Osteoblast (primary cell): ENCODE measurements around the gene PPP2R5A. TPM values are rescaled to one million over a fixed set of nuclear protein-coding genes. Genes with fewer than 3 reads are reported as not detected.

ENCODE experiments used
- DNase-seq: peaks from one replicate; pipeline ENCODE4 v3.0.0; 2011; ENCODE audit warnings: low spot score, mixed read lengths; ENCODE audit not compliant: insufficient read length; ENCODE audit errors: missing footprints
- H2AFZ ChIP-seq: 2 replicates; pipeline ENCODE4 v1.6.0; 2011; ENCODE audit warnings: mild to moderate bottlenecking, low read length
- H3K27ac ChIP-seq: 2 replicates; pipeline ENCODE4 v1.5.1; 2011; ENCODE audit warnings: mild to moderate bottlenecking, low read depth, low read length, moderate library complexity
- H3K27me3 ChIP-seq: 2 replicates; pipeline ENCODE4 v1.6.0; 2012; ENCODE audit warnings: mild to moderate bottlenecking, control low read depth, inconsistent platforms, low read length, moderate library complexity; ENCODE audit not compliant: insufficient read depth
- H3K36me3 ChIP-seq: 2 replicates; pipeline ENCODE4 v1.5.1; 2011; ENCODE audit warnings: mild to moderate bottlenecking, low read length, control low read depth, moderate library complexity; ENCODE audit not compliant: insufficient read depth
- H3K4me1 ChIP-seq: 2 replicates; pipeline ENCODE4 v1.5.1; 2011; ENCODE audit warnings: mild to moderate bottlenecking, low read length, control low read depth, moderate library complexity; ENCODE audit not compliant: insufficient read depth
- H3K4me2 ChIP-seq: 2 replicates; pipeline ENCODE4 v1.6.0; 2011; ENCODE audit warnings: mild to moderate bottlenecking, low read length; ENCODE audit not compliant: insufficient read depth
- H3K4me3 ChIP-seq: fragments of 200-600 bp; sonication (generic); 3 replicates; pipeline ENCODE4 v1.5.1; 2012; ENCODE audit warnings: mild to moderate bottlenecking, low read length, inconsistent platforms; ENCODE audit not compliant: insufficient read depth
- H3K79me2 ChIP-seq: 2 replicates; pipeline ENCODE4 v1.6.0; 2012; ENCODE audit warnings: mild to moderate bottlenecking, low read length, control low read depth, inconsistent platforms; ENCODE audit not compliant: insufficient read depth
- H3K9me3 ChIP-seq: 2 replicates; pipeline ENCODE4 v1.5.1; 2011; ENCODE audit warnings: low read depth, low read length, control low read depth
- H4K20me1 ChIP-seq: 2 replicates; pipeline ENCODE4 v1.6.0; 2012; ENCODE audit warnings: mild to moderate bottlenecking, low read length, control low read depth; ENCODE audit not compliant: insufficient read depth
- total RNA-seq: library from RNA; depleted of rRNA; stranded (reverse); fragments of >200 nt; gene quantifications from 2 replicates; pipeline ENCODE4 v1.2.3, GENCODE V29; 2012
- TF ChIP-seq, protein P1 (sequence below): IDR thresholded peaks from 2 replicates; pipeline ENCODE4 v1.5.1; 2011; ENCODE audit warnings: mild to moderate bottlenecking, low read depth, low read length, moderate library complexity; ENCODE audit errors: extremely low read depth

Gene PPP2R5A
- total RNA-seq, 1 donor, result 21.4 TPM

DNA sequence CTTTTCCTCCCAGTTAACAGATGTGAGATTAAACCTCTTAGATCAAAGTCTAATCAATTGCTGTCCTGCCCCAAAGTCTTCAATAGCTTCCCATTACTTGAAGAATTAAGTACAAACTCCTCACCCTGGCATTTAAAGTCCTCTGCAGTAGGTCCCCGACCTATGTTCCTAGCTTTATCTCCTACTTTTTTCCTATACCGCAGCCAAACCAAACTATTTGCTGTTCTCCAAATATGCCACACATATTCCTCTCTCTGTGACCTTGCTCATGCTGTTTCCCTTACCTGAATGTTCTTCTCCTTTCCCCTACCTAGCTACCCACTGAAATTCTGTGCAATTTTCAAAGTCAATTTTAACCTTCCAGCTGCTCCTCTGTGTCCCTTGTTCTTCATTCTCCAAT is 14.0 kb upstream of the PPP2R5A start:
- DNase-seq, result no peak
- TF ChIP-seq, protein P1, sequence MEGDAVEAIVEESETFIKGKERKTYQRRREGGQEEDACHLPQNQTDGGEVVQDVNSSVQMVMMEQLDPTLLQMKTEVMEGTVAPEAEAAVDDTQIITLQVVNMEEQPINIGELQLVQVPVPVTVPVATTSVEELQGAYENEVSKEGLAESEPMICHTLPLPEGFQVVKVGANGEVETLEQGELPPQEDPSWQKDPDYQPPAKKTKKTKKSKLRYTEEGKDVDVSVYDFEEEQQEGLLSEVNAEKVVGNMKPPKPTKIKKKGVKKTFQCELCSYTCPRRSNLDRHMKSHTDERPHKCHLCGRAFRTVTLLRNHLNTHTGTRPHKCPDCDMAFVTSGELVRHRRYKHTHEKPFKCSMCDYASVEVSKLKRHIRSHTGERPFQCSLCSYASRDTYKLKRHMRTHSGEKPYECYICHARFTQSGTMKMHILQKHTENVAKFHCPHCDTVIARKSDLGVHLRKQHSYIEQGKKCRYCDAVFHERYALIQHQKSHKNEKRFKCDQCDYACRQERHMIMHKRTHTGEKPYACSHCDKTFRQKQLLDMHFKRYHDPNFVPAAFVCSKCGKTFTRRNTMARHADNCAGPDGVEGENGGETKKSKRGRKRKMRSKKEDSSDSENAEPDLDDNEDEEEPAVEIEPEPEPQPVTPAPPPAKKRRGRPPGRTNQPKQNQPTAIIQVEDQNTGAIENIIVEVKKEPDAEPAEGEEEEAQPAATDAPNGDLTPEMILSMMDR, result no peak

GRCh38 chr1:212271823-212272485 is 13.3 kb upstream of the PPP2R5A start:
- Histone ChIP-seq H4K20me1 (no peaks in the 10 kb centered on the region), H3K4me2 (no peak overlapping the region), H3K27ac (no peak overlapping the region), H3K36me3 (no peaks in the 10 kb centered on the region), H3K9me3 (no peaks in the 10 kb centered on the region), H3K4me1 (no peaks in the 10 kb centered on the region), H3K4me3 (no peak overlapping the region), H3K79me2 (no peaks in the 10 kb centered on the region), H3K27me3 (peaks cover 23% of the 10 kb centered on the region), H2AFZ (no peak overlapping the region)
- TF ChIP-seq, protein P1, result no peak
- DNase-seq, result no peak

More for the DNA sequence above, 14.0 kb upstream of the PPP2R5A start:
- Histone ChIP-seq H2AFZ (no peak overlapping the region), H3K4me1 (no peaks in the 10 kb centered on the region), H3K4me2 (no peak overlapping the region), H3K79me2 (no peaks in the 10 kb centered on the region), H3K9me3 (no peaks in the 10 kb centered on the region), H3K36me3 (no peaks in the 10 kb centered on the region), H3K4me3 (no peak overlapping the region), H3K27me3 (peaks cover 23% of the 10 kb centered on the region), H4K20me1 (no peaks in the 10 kb centered on the region), H3K27ac (no peak overlapping the region)

GRCh38 chr1:212281590-212281989 is 3.6 kb upstream of the PPP2R5A start:
- Histone ChIP-seq H3K4me2 (no peak overlapping the region), H3K36me3 (no peaks in the 10 kb centered on the region), H3K4me3 (no peak overlapping the region), H3K27me3 (no peaks in the 10 kb centered on the region), H4K20me1 (no peaks in the 10 kb centered on the region), H3K27ac (no peak overlapping the region), H3K79me2 (peaks cover 9% of the 10 kb centered on the region), H3K9me3 (no peaks in the 10 kb centered on the region), H3K4me1 (peaks cover 4% of the 10 kb centered on the region), H2AFZ (no peak overlapping the region)
- TF ChIP-seq, protein P1, result no peak
- no peak for DNase-seq

- Histone ChIP-seq H3K4me3 (no peak overlapping the region), H3K4me1 (peaks cover 18% of the 10 kb centered on the region), H4K20me1 (peaks cover 10% of the 10 kb centered on the region), H3K27me3 (no peaks in the 10 kb centered on the region), H2AFZ (no peak overlapping the region), H3K36me3 (no peaks in the 10 kb centered on the region), H3K79me2 (peaks cover 27% of the 10 kb centered on the region), H3K9me3 (no peaks in the 10 kb centered on the region), H3K27ac (no peak overlapping the region), H3K4me2 (peak overlapping the region; percentile 87)
- no peak for DNase-seq
- TF ChIP-seq, protein P1, result no peak
Observed at GRCh38 chr1:212283741-212284140, 1.5 kb upstream of the PPP2R5A start.
